ENCODE data around the gene TCERG1. TPM values are rescaled to one million over a fixed set of nuclear protein-coding genes. Genes with fewer than 3 reads are reported as not detected.
A peak's percentile ranks its signal among the peaks of the same experiment; 100 is the strongest.

Gene TCERG1
- total and polyA plus RNA-seq, 5 donors from 2014 or later: 28.2 to 86.9 (median 30.5) TPM

- H3K36me3 Mint-ChIP-seq: no peaks in the 10 kb centered on the region
- no peak overlapping the region for H3K4me3 Mint-ChIP-seq
- H3K4me1 ChIP-seq (ENCODE audit: control insufficient read depth, insufficient read depth, low read length, poor library complexity, severe bottlenecking): no peaks in the 10 kb centered on the region
- no peaks in the 10 kb centered on the region for H3K9me3 Mint-ChIP-seq
- H3K4me3 ChIP-seq (ENCODE audit: low read depth, low read length): no peak overlapping the region
- no peak for ATAC-seq (ENCODE audit: low read depth in 2 of 2)
- H3K27me3 Mint-ChIP-seq: peaks cover 23% of the 10 kb centered on the region
- peaks cover 5% of the 10 kb centered on the region for H3K27me3 ChIP-seq (ENCODE audit: control insufficient read depth, insufficient read depth, low read length)
- DNase-seq: no peak
- H3K36me3 ChIP-seq (ENCODE audit: control insufficient read depth, insufficient read depth, low read length): no peaks in the 10 kb centered on the region
- H3K4me1 Mint-ChIP-seq: no peaks in the 10 kb centered on the region
- no peak overlapping the region for H3K27ac ChIP-seq (ENCODE audit: insufficient read depth, low read length, poor library complexity, severe bottlenecking)
- no peak overlapping the region for H3K27ac Mint-ChIP-seq
- no peaks in the 10 kb centered on the region for H3K9me3 ChIP-seq (ENCODE audit: control insufficient read depth in 2 of 2, low read length in 2 of 2)
Observed at GRCh38 chr5:146521403-146522106, 74.4 kb downstream of the TCERG1 start.

DNA sequence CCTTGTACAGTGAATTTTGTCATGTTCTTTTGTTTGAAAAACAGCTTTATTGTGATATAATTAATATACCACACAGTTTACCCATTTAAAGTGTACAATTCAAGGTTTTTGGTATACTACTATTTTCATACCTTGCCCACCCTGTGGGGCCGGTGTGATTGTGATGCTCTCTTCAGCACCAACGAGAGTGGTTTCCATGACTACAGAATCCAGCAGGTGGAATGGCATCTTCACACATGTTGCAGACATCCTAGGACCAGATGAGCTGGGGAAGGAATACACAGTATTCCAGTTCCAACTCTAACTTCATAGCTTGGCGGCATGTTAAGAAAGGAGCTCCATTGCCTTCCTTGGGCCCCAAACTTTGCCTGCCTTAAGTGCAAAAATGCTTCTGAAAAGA, 76.6 kb downstream of the TCERG1 start:
- Mint-ChIP-seq H3K4me3 (no peak overlapping the region), H3K36me3 (no peaks in the 10 kb centered on the region), H3K4me1 (no peaks in the 10 kb centered on the region), H3K9me3 (no peaks in the 10 kb centered on the region), H3K27me3 (peaks cover 28% of the 10 kb centered on the region), H3K27ac (no peak overlapping the region)
- Histone ChIP-seq H3K27me3 (ENCODE audit: control insufficient read depth, insufficient read depth, low read length) (peaks cover 8% of the 10 kb centered on the region), H3K4me3 (ENCODE audit: low read depth, low read length) (no peak overlapping the region), H3K36me3 (ENCODE audit: control insufficient read depth, insufficient read depth, low read length) (no peaks in the 10 kb centered on the region), H3K9me3 (ENCODE audit: control insufficient read depth in 2 of 2, low read length in 2 of 2) (no peaks in the 10 kb centered on the region), H3K27ac (ENCODE audit: insufficient read depth, low read length, poor library complexity, severe bottlenecking) (no peak overlapping the region), H3K4me1 (ENCODE audit: control insufficient read depth, insufficient read depth, low read length, poor library complexity, severe bottlenecking) (no peaks in the 10 kb centered on the region)
- ATAC-seq (ENCODE audit: low read depth in 2 of 2): no peak
- DNase-seq: no peak

DNA sequence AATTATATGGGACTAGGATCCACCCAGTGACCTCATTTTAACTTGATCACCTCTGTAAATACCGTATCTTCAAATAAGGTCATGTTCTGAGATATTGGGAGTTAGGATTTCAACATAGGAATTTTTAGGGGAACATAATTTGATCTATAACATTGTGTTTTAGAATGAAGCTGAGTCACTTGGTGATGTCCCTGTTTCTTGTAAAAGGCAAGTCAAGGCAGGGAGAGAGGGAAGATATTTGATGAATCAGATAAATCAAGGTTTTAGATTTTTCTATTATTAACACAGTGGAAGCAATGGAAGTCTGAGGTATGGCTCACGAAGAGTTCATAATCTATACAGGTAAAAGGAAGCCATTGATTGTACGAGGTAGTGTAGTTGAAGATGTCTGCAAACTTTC, 80.7 kb downstream of the TCERG1 start:
- ATAC-seq (ENCODE audit: low read depth in 2 of 2) (no peak), DNase-seq (no peak)
- H3K36me3 Mint-ChIP-seq: no peaks in the 10 kb centered on the region
- Histone ChIP-seq H3K27ac (ENCODE audit: insufficient read depth, low read length, poor library complexity, severe bottlenecking) (no peak overlapping the region), H3K4me1 (ENCODE audit: control insufficient read depth, insufficient read depth, low read length, poor library complexity, severe bottlenecking) (no peaks in the 10 kb centered on the region), H3K36me3 (ENCODE audit: control insufficient read depth, insufficient read depth, low read length) (no peaks in the 10 kb centered on the region), H3K9me3 (ENCODE audit: control insufficient read depth in 2 of 2, low read length in 2 of 2) (no peaks in the 10 kb centered on the region), H3K27me3 (ENCODE audit: control insufficient read depth, insufficient read depth, low read length) (peaks cover 8% of the 10 kb centered on the region), H3K4me3 (ENCODE audit: low read depth, low read length) (no peak overlapping the region)
- H3K27ac Mint-ChIP-seq: no peak overlapping the region
- no peaks in the 10 kb centered on the region for H3K9me3 Mint-ChIP-seq
- no peaks in the 10 kb centered on the region for H3K4me1 Mint-ChIP-seq
- H3K4me3 Mint-ChIP-seq: no peak overlapping the region
- peaks cover 16% of the 10 kb centered on the region for H3K27me3 Mint-ChIP-seq

GRCh38 chr5:146528236-146528635, 81.1 kb downstream of the TCERG1 start:
- no peaks in the 10 kb centered on the region for H3K9me3 ChIP-seq (ENCODE audit: control insufficient read depth in 2 of 2, low read length in 2 of 2)
- H3K27ac Mint-ChIP-seq: no peak overlapping the region

GRCh38 chr5:146529984-146530383, 82.9 kb downstream of the TCERG1 start:
- H3K4me3 ChIP-seq (ENCODE audit: low read depth, low read length): no peak overlapping the region
- H3K9me3 ChIP-seq (ENCODE audit: control insufficient read depth in 2 of 2, low read length in 2 of 2): no peaks in the 10 kb centered on the region
- Mint-ChIP-seq H3K27me3 (peaks cover 16% of the 10 kb centered on the region), H3K4me1 (peaks cover 0 to 5% (median 2%) of the 10 kb centered on the region in 4 donors), H3K36me3 (no peaks in the 10 kb centered on the region), H3K4me3 (no peak overlapping the region), H3K9me3 (no peaks in the 10 kb centered on the region), H3K27ac (no peak overlapping the region)
- peaks cover 3% of the 10 kb centered on the region for H3K27me3 ChIP-seq (ENCODE audit: control insufficient read depth, insufficient read depth, low read length)
- H3K4me1 ChIP-seq (ENCODE audit: control insufficient read depth, insufficient read depth, low read length, poor library complexity, severe bottlenecking): no peaks in the 10 kb centered on the region
- DNase-seq (peak in 1 of 3 donors; percentile 47), ATAC-seq (ENCODE audit: low read depth in 2 of 2) (no peak)
- no peak overlapping the region for H3K27ac ChIP-seq (ENCODE audit: insufficient read depth, low read length, poor library complexity, severe bottlenecking)
- H3K36me3 ChIP-seq (ENCODE audit: control insufficient read depth, insufficient read depth, low read length): no peaks in the 10 kb centered on the region

More at GRCh38 chr5:146528236-146528635, 81.1 kb downstream of the TCERG1 start:
- Mint-ChIP-seq H3K27me3 (peaks cover 16% of the 10 kb centered on the region), H3K4me3 (no peak overlapping the region), H3K36me3 (no peaks in the 10 kb centered on the region), H3K9me3 (no peaks in the 10 kb centered on the region), H3K4me1 (peaks cover 0 to 2% (median under 1%) of the 10 kb centered on the region in 4 donors)
- ATAC-seq (ENCODE audit: low read depth in 2 of 2) (no peak), DNase-seq (no peak)
- Histone ChIP-seq H3K4me3 (ENCODE audit: low read depth, low read length) (no peak overlapping the region), H3K27ac (ENCODE audit: insufficient read depth, low read length, poor library complexity, severe bottlenecking) (no peak overlapping the region), H3K4me1 (ENCODE audit: control insufficient read depth, insufficient read depth, low read length, poor library complexity, severe bottlenecking) (no peaks in the 10 kb centered on the region), H3K36me3 (ENCODE audit: control insufficient read depth, insufficient read depth, low read length) (no peaks in the 10 kb centered on the region), H3K27me3 (ENCODE audit: control insufficient read depth, insufficient read depth, low read length) (peaks cover 8% of the 10 kb centered on the region)

DNA sequence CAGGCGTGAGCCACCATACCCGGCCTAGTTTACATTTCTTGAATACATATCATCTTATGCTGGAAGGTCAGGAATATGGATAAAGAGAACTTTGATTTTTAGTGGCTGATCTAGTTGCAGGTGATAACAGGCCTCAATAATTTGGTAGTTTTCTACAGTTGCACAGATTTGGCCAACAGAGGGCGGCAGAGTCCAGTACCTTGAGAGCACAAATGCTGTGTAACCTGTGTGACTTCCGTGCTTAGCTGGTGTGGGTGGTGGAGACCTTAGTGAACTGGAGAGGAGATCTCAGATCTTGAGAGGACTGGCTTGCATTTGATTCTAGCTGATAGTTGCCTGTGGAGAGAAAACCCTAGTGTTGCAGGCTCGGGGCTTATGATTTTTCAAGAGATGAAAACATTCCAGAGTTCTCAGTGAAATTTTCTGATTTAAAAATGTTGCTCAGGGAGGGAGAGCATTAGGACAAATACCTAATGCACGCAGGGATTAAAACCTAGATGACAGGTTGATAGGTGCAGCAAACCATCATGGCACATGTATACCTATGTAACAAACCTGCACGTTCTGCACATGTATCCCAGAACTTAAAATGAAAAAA, 86.2 kb downstream of the TCERG1 start:
- no peak overlapping the region for H3K4me3 Mint-ChIP-seq
- ATAC-seq (ENCODE audit: low read depth in 2 of 2) (peak; percentile 84 to 91), DNase-seq (peak; percentile 43 to 80 (median 59))
- no peaks in the 10 kb centered on the region for H3K9me3 Mint-ChIP-seq
- H3K36me3 Mint-ChIP-seq: no peaks in the 10 kb centered on the region
- peaks cover 0 to 5% (median 2%) of the 10 kb centered on the region in 4 donors for H3K4me1 Mint-ChIP-seq
- Histone ChIP-seq H3K4me3 (ENCODE audit: low read depth, low read length) (no peak overlapping the region), H3K36me3 (ENCODE audit: control insufficient read depth, insufficient read depth, low read length) (no peaks in the 10 kb centered on the region), H3K27me3 (ENCODE audit: control insufficient read depth, insufficient read depth, low read length) (peaks cover under 1% of the 10 kb centered on the region), H3K27ac (ENCODE audit: insufficient read depth, low read length, poor library complexity, severe bottlenecking) (no peak overlapping the region), H3K9me3 (ENCODE audit: control insufficient read depth in 2 of 2, low read length in 2 of 2) (no peaks in the 10 kb centered on the region), H3K4me1 (ENCODE audit: control insufficient read depth, insufficient read depth, low read length, poor library complexity, severe bottlenecking) (no peaks in the 10 kb centered on the region)
- no peaks in the 10 kb centered on the region for H3K27me3 Mint-ChIP-seq
- no peak overlapping the region for H3K27ac Mint-ChIP-seq

DNA sequence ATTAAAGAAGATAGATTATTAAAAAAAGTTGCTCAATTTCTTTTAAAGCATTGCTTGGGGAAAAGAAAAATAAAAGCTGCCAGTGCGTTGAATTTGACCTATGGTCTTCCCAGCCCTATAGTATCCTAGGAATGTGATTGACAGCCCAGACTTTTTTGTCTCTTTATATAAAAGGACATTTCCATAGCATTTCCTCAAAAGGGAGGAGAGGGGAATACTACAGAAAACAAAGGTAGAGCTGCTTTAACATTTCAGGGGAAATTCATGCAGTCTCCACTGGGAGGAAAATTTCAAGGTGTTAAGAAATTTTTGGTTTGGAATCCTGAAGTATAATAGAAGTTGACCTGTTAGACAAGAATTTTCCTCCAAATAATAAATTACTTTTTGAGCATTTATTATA, 86.7 kb downstream of the TCERG1 start:
- peaks cover 0 to 5% (median 2%) of the 10 kb centered on the region in 4 donors for H3K4me1 Mint-ChIP-seq
- H3K27ac Mint-ChIP-seq: no peak overlapping the region
- H3K36me3 ChIP-seq (ENCODE audit: control insufficient read depth, insufficient read depth, low read length): no peaks in the 10 kb centered on the region
- H3K9me3 Mint-ChIP-seq: no peaks in the 10 kb centered on the region
- ATAC-seq (ENCODE audit: low read depth in 2 of 2) (no peak), DNase-seq (no peak)
- H3K27ac ChIP-seq (ENCODE audit: insufficient read depth, low read length, poor library complexity, severe bottlenecking): no peak overlapping the region
- no peaks in the 10 kb centered on the region for H3K27me3 ChIP-seq (ENCODE audit: control insufficient read depth, insufficient read depth, low read length)
- no peaks in the 10 kb centered on the region for H3K36me3 Mint-ChIP-seq
- peaks cover 1% of the 10 kb centered on the region for H3K27me3 Mint-ChIP-seq
- no peaks in the 10 kb centered on the region for H3K4me1 ChIP-seq (ENCODE audit: control insufficient read depth, insufficient read depth, low read length, poor library complexity, severe bottlenecking)
- H3K4me3 Mint-ChIP-seq: no peak overlapping the region
- H3K4me3 ChIP-seq (ENCODE audit: low read depth, low read length): no peak overlapping the region
- no peaks in the 10 kb centered on the region for H3K9me3 ChIP-seq (ENCODE audit: control insufficient read depth in 2 of 2, low read length in 2 of 2)

GRCh38 chr5:146538432-146538831, 91.3 kb downstream of the TCERG1 start:
- Histone ChIP-seq H3K36me3 (ENCODE audit: control insufficient read depth, insufficient read depth, low read length) (no peaks in the 10 kb centered on the region), H3K27me3 (ENCODE audit: control insufficient read depth, insufficient read depth, low read length) (no peaks in the 10 kb centered on the region), H3K4me3 (ENCODE audit: low read depth, low read length) (no peak overlapping the region), H3K9me3 (ENCODE audit: control insufficient read depth in 2 of 2, low read length in 2 of 2) (no peaks in the 10 kb centered on the region), H3K27ac (ENCODE audit: insufficient read depth, low read length, poor library complexity, severe bottlenecking) (no peak overlapping the region), H3K4me1 (ENCODE audit: control insufficient read depth, insufficient read depth, low read length, poor library complexity, severe bottlenecking) (no peaks in the 10 kb centered on the region)
- Mint-ChIP-seq H3K4me1 (peaks cover 0 to 3% (median 2%) of the 10 kb centered on the region in 4 donors), H3K27ac (no peak overlapping the region), H3K4me3 (no peak overlapping the region), H3K9me3 (no peaks in the 10 kb centered on the region), H3K36me3 (no peaks in the 10 kb centered on the region), H3K27me3 (peaks cover 5% of the 10 kb centered on the region)
- ATAC-seq (ENCODE audit: low read depth in 2 of 2): no peak
- no peak for DNase-seq

All from CD4-positive, CD25-positive, alpha-beta regulatory T cell (primary cell).